Lower leg skin (tissue), 3 donors: ENCODE measurements around the gene SSTR4.

ENCODE experiments used
- CTCF ChIP-seq, 3 donors: fragments of 450-650 bp; IDR thresholded peaks; one replicate each; pipeline ENCODE4 v1.5.1; 2016; ENCODE audit warnings: antibody characterized with exemption in 3 of 3, mild to moderate bottlenecking in 3 of 3, moderate library complexity in 2 of 3
- POLR2A ChIP-seq, 2 donors: fragments of 450-650 bp; IDR thresholded peaks; one replicate each; pipeline ENCODE4 v1.6.1; 2016 to 2017; ENCODE audit warnings: antibody characterized with exemption in 2 of 2, mild to moderate bottlenecking in 1 of 2, moderate library complexity in 1 of 2

- TF ChIP-seq CTCF (IDR thresholded peaks at IDR 0.05) (no peak), POLR2A (IDR thresholded peaks at IDR 0.05) (no peak)
Observed at GRCh38 chr20:23048283-23049200, 13.4 kb downstream of the SSTR4 start.
